ENCODE data around the gene ATG16L2. TPM values are rescaled to one million over a fixed set of nuclear protein-coding genes. Genes with fewer than 3 reads are reported as not detected.

ATG16L2 gene
- total and polyA plus RNA-seq, 4 donors, result 42.6 to 86.0 (median 61.4) TPM

- TF ChIP-seq CTCF (IDR thresholded peaks at IDR 0.05; ENCODE audit: control extremely low read depth, extremely low read depth), result no peak
- Histone ChIP-seq H3K27me3 (ENCODE audit: control insufficient read depth in 3 of 3, insufficient read depth in 3 of 3, low read length in 2 of 3) (no peaks in the 10 kb centered on the region), H3K4me3 (no peak overlapping the region), H3K9me3 (ENCODE audit: control insufficient read depth in 4 of 4, insufficient read depth in 3 of 4, low read length in 3 of 4) (no peaks in the 10 kb centered on the region), H3K27ac (ENCODE audit: low read depth in 1 of 2, low read length in 1 of 2) (no peak overlapping the region), H3K36me3 (ENCODE audit: control insufficient read depth in 4 of 4, insufficient read depth in 4 of 4, low read length in 4 of 4) (peaks cover 0 to 16% (median 9%) of the 10 kb centered on the region in 4 donors), H3K4me1 (ENCODE audit: control insufficient read depth in 5 of 5, insufficient read depth in 5 of 5, low read length in 5 of 5) (peaks cover 4 to 26% (median 11%) of the 10 kb centered on the region in 5 donors), H3K9ac (ENCODE audit: insufficient read depth in 1 of 2, low read length in 2 of 2) (no peak overlapping the region)
- no peak for ATAC-seq (ENCODE audit: insufficient read depth, low FRiP score)
- DNase-seq, result no peak
- 84 to 92% methylated on average over 5 of the region's 5 CpGs for WGBS, 2 donors
Measured at GRCh38 chr11:72829884-72830533, 15.8 kb downstream of the ATG16L2 start.

GRCh38 chr11:72831521-72832300 is 17.5 kb downstream of the ATG16L2 start:
- ATAC-seq (ENCODE audit: insufficient read depth, low FRiP score) (peak; percentile 75), DNase-seq (peak; percentile 87 to 90 (median 89))
- Histone ChIP-seq H3K4me1 (ENCODE audit: control insufficient read depth in 5 of 5, insufficient read depth in 5 of 5, low read length in 5 of 5) (peaks cover 4 to 43% (median 13%) of the 10 kb centered on the region in 5 donors), H3K4me3 (no peak overlapping the region), H3K9ac (ENCODE audit: insufficient read depth in 1 of 2, low read length in 2 of 2) (no peak overlapping the region), H3K9me3 (ENCODE audit: control insufficient read depth in 4 of 4, insufficient read depth in 3 of 4, low read length in 3 of 4) (no peaks in the 10 kb centered on the region), H3K27me3 (ENCODE audit: control insufficient read depth in 3 of 3, insufficient read depth in 3 of 3, low read length in 2 of 3) (no peaks in the 10 kb centered on the region), H3K36me3 (ENCODE audit: control insufficient read depth in 4 of 4, insufficient read depth in 4 of 4, low read length in 4 of 4) (peaks cover 0 to 16% (median 9%) of the 10 kb centered on the region in 4 donors), H3K27ac (ENCODE audit: low read depth in 1 of 2, low read length in 1 of 2) (peak overlapping the region; percentile 22 to 30)
- 40 to 51% methylated on average over 13 of the region's 13 CpGs for WGBS, 2 donors
- peak; percentile 95 for TF ChIP-seq CTCF (IDR thresholded peaks at IDR 0.05; ENCODE audit: control extremely low read depth, extremely low read depth)

- no peak for TF ChIP-seq CTCF (IDR thresholded peaks at IDR 0.05; ENCODE audit: control extremely low read depth, extremely low read depth)
- DNase-seq (no peak), ATAC-seq (ENCODE audit: insufficient read depth, low FRiP score) (no peak)
- Histone ChIP-seq H3K4me1 (ENCODE audit: control insufficient read depth in 5 of 5, insufficient read depth in 5 of 5, low read length in 5 of 5) (peaks cover 4 to 43% (median 13%) of the 10 kb centered on the region in 5 donors), H3K9me3 (ENCODE audit: control insufficient read depth in 4 of 4, insufficient read depth in 3 of 4, low read length in 3 of 4) (no peaks in the 10 kb centered on the region), H3K27me3 (ENCODE audit: control insufficient read depth in 3 of 3, insufficient read depth in 3 of 3, low read length in 2 of 3) (no peaks in the 10 kb centered on the region), H3K36me3 (ENCODE audit: control insufficient read depth in 4 of 4, insufficient read depth in 4 of 4, low read length in 4 of 4) (peaks cover 0 to 17% (median 9%) of the 10 kb centered on the region in 4 donors), H3K4me3 (no peak overlapping the region), H3K9ac (ENCODE audit: insufficient read depth in 1 of 2, low read length in 2 of 2) (no peak overlapping the region), H3K27ac (ENCODE audit: low read depth in 1 of 2, low read length in 1 of 2) (peak overlapping the region; percentile 22 to 30)
- 68 to 69% methylated on average over 9 of the region's 9 CpGs for WGBS, 2 donors
Measured at GRCh38 chr11:72832301-72833082, 18.3 kb downstream of the ATG16L2 start.

All from lung (tissue), 12 donors.